Nephron progenitor cell (in vitro differentiated cells): ENCODE measurements around the gene TMPRSS6.

Experiments used
- DNase-seq: peaks from one replicate; pipeline ENCODE4 v3.0.0; 2021
- H3K27ac Mint-ChIP-seq: 2 replicates; pipeline ENCODE4 v1.8.0; 2021; ENCODE audit warnings: mild to moderate bottlenecking, moderate library complexity, mixed read lengths
- H3K27me3 Mint-ChIP-seq: 2 replicates; pipeline ENCODE4 v1.8.0; 2021; ENCODE audit warnings: mild to moderate bottlenecking, low read depth, mixed read lengths; ENCODE audit not compliant: poor library complexity
- H3K36me3 Mint-ChIP-seq: 2 replicates; pipeline ENCODE4 v1.8.0; 2021; ENCODE audit warnings: low read depth, mixed read lengths
- H3K4me1 Mint-ChIP-seq: 2 replicates; pipeline ENCODE4 v1.8.0; 2021; ENCODE audit warnings: mixed read lengths
- H3K4me3 Mint-ChIP-seq: 2 replicates; pipeline ENCODE4 v1.8.0; 2021; ENCODE audit warnings: mild to moderate bottlenecking, moderate library complexity, mixed read lengths
- H3K9me3 Mint-ChIP-seq: 2 replicates; pipeline ENCODE4 v1.8.0; 2021; ENCODE audit warnings: mild to moderate bottlenecking, moderate library complexity, mixed read lengths
- CTCF ChIP-seq: fragments of 200-600 bp; sonication (generic); IDR thresholded peaks from 2 replicates; pipeline ENCODE4 v1.5.0; 2021; ENCODE audit warnings: antibody characterized with exemption

TMPRSS6 gene

GRCh38 chr22:37069719-37070118, 39.8 kb downstream of the TMPRSS6 start:
- Mint-ChIP-seq H3K4me1 (no peaks in the 10 kb centered on the region), H3K27me3 (peaks cover 2% of the 10 kb centered on the region), H3K27ac (no peak overlapping the region), H3K9me3 (no peaks in the 10 kb centered on the region), H3K4me3 (no peak overlapping the region), H3K36me3 (no peaks in the 10 kb centered on the region)
- TF ChIP-seq CTCF, result no peak
- no peak for DNase-seq

- Mint-ChIP-seq H3K4me1 (no peaks in the 10 kb centered on the region), H3K27me3 (peaks cover 4% of the 10 kb centered on the region), H3K9me3 (no peaks in the 10 kb centered on the region), H3K36me3 (no peaks in the 10 kb centered on the region), H3K4me3 (no peak overlapping the region), H3K27ac (no peak overlapping the region)
- DNase-seq, result no peak
- no peak for TF ChIP-seq CTCF
These were observed 40.2 kb downstream of the TMPRSS6 start for GRCh38 chr22:37069319-37069718.

- Mint-ChIP-seq H3K36me3 (no peaks in the 10 kb centered on the region), H3K27me3 (peaks cover 4% of the 10 kb centered on the region), H3K9me3 (no peaks in the 10 kb centered on the region), H3K4me3 (no peak overlapping the region), H3K4me1 (no peaks in the 10 kb centered on the region), H3K27ac (no peak overlapping the region)
- peak; percentile 64 for DNase-seq
- TF ChIP-seq CTCF, result no peak
These were observed 40.7 kb downstream of the TMPRSS6 start for GRCh38 chr22:37068859-37069258.

GRCh38 chr22:37067428-37067827, 42.1 kb downstream of the TMPRSS6 start:
- no peak overlapping the region for H3K27ac Mint-ChIP-seq
- no peak for DNase-seq
- peaks cover 4% of the 10 kb centered on the region for H3K27me3 Mint-ChIP-seq
- no peaks in the 10 kb centered on the region for H3K36me3 Mint-ChIP-seq
- no peaks in the 10 kb centered on the region for H3K4me1 Mint-ChIP-seq
- TF ChIP-seq CTCF, result no peak
- no peak overlapping the region for H3K4me3 Mint-ChIP-seq
- H3K9me3 Mint-ChIP-seq, result no peaks in the 10 kb centered on the region

- TF ChIP-seq CTCF, result no peak
- Mint-ChIP-seq H3K27me3 (peaks cover 4% of the 10 kb centered on the region), H3K36me3 (no peaks in the 10 kb centered on the region), H3K4me3 (no peak overlapping the region), H3K27ac (no peak overlapping the region), H3K4me1 (no peaks in the 10 kb centered on the region), H3K9me3 (no peaks in the 10 kb centered on the region)
- DNase-seq, result no peak
These were observed 43.6 kb downstream of the TMPRSS6 start for GRCh38 chr22:37065961-37066360.

- Mint-ChIP-seq H3K27ac (no peak overlapping the region), H3K27me3 (peaks cover 4% of the 10 kb centered on the region), H3K4me3 (no peak overlapping the region), H3K36me3 (no peaks in the 10 kb centered on the region), H3K4me1 (no peaks in the 10 kb centered on the region), H3K9me3 (no peaks in the 10 kb centered on the region)
- TF ChIP-seq CTCF, result no peak
- DNase-seq, result no peak
These were observed 44.3 kb downstream of the TMPRSS6 start for GRCh38 chr22:37065180-37065579.
